GM21367 (cell line): Measurements from ENCODE around the gene TUBB1.

Experiments
- ATAC-seq: cut with Tn5 transposase; IDR thresholded peaks from one replicate; pipeline ENCODE4 v1.9.1; 2021; ENCODE audit not compliant: unreplicated experiment

Gene TUBB1

DNA sequence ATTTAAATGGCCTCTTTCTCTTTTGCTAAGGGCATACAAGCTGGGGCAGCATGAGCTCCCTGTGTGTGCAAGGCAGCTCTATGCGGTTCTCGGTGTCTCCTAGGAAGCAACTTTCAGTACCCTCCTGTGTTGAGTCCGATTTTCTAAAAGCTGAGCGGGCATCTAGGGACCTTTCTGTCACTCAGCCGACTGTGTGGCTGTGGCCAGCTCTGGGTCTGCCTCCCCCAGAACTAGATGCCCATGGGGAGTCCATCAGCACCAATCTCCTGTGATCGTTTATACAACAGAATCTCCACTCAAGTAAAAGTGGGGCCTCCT is 30.7 kb upstream of the TUBB1 start:
- ATAC-seq: no peak

DNA sequence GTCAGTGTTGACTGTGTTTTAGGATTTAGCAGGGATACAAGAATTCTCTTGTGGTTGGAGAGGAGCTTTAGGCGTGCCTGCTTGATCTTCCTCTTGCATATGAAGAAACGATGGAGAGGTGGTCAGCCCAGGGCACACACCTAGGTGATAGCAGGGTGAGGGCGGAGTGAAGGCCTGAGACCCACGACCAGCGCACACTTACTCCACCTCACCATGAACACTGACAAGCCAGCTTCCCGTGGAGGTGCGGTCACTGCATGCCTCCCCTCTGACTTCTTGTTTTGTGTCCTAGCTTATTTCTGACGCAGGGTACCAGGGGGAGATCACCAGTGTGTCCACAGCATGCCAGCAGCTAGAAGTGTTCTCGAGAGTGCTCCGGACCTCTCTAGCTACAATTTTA is 30.0 kb upstream of the TUBB1 start:
- no peak for ATAC-seq

DNA sequence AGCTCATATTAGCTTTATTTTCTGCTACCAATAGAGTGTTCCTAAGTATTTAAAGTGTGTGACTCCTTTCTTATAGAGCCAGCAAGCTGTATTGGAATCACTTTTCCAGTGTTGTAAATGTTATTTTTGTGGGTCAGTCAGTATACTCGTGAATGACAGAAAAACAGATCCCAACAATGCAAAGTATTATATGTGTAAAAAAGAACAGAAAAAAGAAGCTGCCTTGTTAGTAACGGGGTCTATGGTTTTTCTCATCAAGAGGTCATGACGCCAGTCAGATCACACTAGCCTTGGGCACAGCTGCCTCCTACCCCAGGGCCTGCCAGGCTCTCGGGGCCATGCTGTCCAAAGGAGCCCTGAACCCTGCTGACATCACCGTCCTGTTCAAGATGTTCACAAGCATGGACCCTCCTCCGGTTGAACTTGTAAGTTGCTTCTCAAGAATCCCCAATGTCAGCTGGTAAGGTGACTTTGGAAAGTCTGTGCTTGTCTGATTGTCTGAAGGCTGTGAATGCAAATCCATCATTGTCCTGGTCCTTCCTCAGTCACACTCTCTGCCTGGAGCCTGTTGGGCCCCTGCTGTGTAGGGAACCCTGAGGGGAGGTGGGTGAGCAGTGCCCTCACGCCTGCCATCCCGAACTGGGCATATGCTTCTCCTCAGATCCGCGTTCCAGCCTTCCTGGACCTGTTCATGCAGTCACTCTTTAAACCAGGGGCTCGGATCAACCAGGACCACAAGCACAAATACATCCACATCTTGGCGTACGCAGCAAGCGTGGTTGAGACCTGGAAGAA is 28.4 kb upstream of the TUBB1 start:
- ATAC-seq: no peak

DNA sequence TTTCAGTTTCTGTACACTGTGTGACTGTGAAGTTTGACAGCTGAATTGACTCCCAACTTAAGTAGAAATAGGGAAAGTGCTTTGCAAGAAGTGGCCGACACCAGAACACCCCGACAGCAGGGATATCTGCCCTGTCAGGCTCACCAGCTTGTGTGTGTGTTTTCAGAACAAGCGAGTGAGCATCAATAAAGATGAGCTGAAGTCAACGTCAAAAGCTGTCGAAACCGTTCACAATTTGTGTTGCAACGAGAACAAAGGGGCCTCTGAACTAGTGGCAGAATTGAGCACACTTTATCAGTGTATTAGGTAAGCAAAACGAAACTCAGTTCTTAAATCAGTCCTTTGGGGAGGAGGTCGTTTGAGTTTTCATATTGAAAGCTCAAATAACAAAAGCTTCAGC is 27.5 kb upstream of the TUBB1 start:
- no peak for ATAC-seq

DNA sequence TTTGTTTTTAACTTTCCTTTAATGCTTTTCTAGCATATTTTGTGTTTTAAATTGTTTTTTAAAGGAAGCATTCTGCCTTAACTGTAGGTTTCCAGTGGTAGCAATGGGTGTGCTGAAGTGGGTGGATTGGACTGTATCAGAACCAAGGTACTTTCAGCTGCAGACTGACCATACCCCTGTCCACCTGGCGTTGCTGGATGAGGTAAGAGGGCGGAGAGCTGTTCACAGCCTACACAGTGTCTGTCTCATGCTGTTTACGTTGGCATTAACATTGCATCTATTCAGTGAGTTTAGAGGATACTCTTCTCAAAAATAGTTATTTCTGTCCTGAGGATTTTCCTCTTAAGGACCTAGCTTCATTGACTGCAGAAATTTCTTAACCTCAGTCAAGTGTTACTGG is 26.3 kb upstream of the TUBB1 start:
- no peak for ATAC-seq

DNA sequence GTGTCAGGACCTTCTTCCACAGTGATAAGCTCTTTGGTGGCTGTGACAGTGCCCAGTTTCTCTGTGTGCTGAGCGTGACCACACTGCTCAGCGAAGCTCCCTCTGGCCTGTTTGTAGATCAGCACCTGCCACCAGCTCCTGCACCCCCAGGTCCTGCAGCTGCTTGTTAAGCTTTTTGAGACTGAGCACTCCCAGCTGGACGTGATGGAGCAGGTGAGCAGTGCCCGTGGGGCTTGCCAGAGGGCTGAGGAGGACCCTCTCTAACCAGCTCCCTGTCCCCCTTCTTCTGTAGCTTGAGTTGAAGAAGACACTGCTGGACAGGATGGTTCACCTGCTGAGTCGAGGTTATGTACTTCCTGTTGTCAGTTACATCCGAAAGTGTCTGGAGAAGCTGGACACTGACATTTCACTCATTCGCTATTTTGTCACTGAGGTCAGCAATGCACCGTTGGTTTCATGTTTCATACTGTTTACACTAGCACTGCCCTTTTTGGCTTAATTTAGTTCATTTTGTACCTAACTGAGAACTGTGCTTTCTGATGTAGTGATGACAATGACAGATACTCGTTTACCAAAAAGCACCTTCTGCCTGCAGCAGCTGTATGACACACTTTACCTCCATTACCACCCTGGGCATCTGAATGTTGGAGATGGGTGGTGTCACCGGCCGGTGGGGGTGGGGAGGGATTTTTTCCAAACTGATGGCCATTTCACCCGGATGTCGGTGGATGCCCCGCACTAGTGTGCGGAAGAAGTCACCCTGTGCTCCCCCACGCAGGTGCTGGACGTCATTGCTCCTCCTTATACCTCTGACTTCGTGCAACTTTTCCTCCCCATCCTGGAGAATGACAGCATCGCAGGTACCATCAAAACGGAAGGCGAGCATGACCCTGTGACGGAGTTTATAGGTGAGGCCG is 25.6 kb upstream of the TUBB1 start:
- ATAC-seq: no peak

DNA sequence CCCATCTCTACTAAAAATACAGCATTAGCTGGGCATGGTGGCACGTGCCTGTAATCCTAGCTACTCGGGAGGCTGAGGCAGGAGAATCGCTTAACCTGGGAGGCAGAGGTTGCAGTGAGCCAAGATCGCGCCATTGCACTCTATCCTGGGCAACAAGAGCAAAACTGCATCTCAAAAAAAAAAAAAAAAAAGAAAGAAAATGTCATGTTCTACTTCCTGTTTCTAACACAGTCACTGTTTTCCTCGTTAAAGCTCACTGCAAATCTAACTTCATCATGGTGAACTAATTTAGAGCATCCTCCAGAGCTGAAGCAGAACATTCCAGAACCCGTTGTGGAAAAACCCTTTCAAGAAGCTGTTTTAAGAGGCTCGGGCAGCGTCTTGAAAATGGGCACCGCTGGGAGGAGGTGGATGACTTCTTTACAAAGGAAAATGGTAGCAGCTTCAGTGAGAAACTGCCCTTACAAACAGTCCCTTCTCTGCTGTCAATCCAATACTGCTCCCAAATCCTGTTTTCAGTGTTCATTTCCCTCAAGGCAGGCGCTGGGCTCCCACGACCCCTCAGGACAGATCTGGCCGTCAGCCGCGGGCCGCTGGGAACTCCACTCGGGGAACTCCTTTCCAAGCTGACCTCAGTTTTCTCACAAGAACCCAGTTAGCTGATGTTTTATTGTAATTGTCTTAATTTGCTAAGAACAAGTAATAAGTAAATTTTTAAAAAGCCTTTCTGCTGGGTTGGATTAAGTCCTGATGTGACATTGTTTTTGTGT is 24.7 kb upstream of the TUBB1 start:
- ATAC-seq: no peak

DNA sequence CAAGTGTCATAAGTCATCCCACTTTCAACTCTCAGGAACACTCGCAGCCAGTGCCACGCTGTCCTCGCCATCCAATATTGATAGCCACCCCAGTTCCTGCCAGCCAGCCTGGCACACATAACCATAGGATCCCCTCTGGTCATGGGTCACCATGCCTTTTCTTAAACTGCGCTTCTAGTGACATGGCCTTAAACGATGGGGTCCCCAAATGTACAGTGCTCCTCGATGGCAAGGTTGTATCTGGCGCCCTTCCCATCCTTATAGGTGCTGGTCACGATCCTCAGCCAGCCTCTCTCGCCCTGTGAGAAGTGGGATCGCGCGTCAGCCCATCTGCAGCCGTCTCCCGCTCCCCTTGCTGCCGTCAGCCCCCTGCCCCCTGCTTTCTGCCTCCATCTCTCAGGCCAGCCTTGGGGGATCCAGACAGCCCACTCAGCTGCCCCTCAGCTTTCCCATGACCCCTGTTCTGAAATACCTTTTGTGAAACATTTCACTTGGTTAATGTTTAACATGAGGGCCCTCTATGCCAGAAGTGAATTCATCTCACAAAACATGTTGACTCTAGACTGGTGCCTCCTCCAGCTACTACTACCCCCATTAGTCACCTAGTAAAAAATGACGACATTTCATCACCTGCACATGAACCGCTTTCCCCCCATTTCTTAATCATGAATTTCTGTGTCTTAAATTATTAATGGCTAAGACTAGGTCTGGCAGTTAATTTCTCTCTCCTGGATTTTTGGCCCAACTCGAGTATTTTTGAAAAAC is 23.6 kb upstream of the TUBB1 start:
- no peak for ATAC-seq

DNA sequence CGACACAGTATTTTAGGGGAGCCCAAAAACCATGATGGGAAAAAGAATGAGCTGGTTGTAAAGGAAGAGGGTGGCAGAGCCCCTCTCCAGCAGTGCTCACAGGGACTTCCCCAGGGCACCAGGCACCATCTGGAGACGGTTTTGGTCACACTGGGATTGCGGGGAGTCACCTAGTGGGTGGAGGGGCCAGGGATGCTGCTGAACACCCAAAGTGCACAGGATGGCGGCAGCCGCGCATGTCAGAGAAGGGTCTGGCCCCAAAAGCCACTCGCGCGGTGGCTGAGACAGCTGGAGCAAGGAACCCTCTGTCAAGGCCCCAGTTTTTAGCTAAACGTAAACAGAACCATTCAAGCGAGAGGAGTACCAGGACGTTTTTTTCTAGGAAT is 23.0 kb upstream of the TUBB1 start:
- no peak for ATAC-seq

DNA sequence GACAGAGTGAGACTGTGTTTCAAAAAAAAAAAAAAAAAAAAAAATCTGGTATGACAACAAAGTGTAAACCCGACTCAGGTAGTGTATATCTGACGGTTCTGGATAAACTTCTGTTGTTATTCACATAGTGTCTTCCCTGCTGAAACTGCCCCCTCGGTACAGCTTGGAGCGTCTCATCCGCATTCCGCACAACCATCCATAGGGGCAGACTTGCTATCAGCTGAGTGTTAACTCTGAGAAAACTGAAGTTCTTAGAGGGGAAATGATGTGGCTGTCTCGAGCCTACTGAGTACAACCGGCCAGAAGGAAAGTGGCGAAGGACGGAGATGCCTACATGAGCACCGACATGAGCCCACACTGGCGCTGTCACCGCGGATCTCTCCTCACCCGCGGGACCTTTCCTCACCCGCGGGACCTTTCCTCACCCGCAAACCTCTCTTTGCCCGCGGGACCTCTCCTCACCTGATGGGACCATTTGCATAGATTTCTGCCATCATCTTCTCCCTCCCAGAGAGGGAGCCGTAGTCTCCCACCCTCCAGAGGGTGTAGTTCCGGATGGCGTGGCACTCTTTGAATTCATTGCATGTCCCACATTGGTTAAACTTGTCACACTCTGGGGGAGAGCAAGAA is 22.0 kb upstream of the TUBB1 start:
- ATAC-seq: no peak

DNA sequence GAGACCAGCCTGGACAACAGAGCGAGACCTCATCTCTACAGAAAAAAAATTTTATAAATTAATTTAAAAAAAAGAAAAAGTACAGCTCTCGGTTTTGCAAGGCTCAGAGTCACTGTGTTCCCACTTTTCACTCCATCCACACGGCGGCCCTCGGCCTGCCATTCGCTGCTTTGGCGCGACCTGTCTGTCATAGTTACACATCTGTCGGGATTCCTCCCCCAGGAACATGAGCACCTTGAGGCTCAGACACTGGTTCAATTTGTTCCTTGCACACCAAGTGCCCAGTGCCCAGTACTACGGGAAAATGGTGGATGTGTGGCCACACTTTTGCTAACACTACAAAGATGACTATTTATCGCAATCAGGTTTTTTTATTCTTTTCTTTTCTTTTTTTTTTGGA is 20.6 kb upstream of the TUBB1 start:
- ATAC-seq: no peak

DNA sequence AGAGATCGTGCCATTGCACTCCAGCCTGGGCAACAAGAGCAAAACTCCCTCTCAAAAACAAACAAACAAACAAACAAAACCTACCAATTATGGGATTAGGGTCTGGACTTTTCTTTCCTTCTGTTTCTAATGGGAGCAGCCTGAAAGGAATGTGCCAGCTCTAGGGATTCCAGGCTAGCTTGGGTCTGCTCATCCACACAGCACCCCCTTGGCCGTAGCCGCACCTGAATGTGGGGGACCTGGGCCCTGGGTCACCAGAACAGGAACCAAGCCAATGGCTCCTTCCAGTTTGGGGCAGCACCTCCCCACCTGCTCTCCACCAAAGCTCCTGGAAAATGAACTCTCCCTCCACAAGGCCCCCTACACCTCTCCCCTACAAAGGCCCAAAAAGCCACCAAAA is 18.9 kb upstream of the TUBB1 start:
- no peak for ATAC-seq

DNA sequence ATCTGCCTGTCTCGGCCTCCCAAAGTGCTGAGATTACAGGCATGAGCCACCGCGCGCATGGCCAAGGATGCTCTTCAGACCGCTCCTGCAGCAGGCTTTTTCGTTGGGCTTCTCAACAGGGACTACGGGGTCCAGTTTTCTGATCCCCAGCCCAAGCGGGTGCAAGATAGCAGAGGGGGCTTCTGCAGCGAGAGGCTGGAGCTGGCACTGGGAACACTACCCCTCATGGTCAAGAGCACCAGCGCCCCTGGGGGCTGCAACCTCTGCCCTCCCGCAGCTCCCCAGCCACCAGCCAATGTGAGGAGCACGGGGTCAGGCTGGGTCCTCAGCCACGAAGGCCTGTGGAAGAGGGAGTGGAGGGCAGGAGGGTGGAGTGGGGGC is 18.2 kb upstream of the TUBB1 start:
- no peak for ATAC-seq

DNA sequence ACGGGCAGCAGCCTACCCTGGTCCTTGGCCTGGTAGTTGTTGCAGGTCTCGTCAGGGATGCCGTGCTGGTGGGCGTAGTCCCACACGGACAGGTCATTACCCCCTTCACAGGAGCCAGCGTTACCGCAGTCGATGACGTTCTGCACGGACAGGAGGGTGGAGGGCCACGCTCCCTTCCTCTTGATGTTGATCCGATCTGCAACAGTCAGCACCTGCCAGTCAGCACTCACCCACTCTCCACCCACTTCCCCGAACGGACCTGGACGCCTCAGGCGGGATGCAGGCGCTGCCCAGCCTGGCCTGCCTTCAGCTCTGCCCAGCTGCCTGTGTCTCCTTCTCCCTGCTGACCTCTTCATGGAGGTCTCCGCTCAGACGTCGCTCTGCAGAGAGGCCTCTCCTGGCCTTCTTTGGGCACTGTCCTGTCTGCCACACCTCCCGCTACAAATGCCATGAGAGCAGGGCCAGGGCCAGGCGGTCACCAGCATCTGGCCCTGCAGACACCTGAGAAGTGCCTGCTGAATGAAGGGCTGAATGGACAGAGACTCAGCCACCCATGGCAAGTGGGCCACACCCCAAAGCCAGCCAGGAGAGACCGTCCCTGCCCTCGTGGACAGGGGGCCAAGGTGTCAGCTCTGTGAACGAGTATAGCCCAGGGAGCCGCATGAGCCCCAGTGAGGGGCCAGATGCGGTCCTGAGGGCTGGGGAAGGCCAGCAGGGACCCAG is 17.6 kb upstream of the TUBB1 start:
- no peak for ATAC-seq

DNA sequence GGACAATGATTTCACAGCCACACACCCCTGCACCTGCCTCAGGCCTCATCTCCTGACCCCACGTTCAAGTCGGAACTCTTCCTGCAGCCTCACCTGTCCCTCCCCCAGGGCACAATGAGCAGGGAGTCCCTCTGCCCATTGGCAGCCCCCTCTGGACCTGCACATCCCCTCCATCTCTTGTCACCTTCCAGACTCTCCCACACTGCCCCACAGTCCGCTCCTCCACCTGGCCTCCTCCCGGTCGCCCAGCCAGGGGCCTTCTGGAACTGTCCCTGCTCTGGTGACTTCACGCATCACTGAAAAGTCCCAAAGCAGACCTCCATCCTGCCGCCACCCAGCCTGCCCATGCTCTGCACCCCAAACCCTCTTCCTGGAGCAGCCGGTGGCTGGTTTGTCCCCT is 16.8 kb upstream of the TUBB1 start:
- ATAC-seq: no peak

DNA sequence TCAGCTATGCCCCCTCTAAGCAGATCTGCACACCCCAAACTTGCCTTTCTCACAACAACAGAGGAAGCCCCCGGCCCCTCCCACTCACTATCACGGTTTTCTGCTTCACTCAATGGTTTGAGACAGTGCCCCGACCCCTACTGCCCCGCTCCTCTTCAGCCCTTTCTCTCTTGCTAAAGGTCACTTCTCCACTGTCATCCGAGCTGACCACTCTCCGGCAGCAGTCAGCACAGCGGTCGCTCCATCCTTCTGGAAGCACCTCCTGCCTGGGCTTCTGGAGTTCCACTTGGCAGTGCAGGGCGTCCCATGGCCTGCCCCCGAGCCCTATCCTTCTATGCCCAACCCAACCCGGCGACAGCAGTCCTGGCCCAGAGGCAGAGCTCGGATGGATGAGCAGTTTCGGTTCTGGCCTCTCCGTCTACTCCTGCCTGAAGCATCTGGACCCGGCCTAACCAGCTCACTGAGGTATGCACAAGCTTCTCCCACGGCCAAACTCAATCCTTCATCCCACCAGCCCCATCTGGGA is 16.3 kb upstream of the TUBB1 start:
- ATAC-seq: no peak

DNA sequence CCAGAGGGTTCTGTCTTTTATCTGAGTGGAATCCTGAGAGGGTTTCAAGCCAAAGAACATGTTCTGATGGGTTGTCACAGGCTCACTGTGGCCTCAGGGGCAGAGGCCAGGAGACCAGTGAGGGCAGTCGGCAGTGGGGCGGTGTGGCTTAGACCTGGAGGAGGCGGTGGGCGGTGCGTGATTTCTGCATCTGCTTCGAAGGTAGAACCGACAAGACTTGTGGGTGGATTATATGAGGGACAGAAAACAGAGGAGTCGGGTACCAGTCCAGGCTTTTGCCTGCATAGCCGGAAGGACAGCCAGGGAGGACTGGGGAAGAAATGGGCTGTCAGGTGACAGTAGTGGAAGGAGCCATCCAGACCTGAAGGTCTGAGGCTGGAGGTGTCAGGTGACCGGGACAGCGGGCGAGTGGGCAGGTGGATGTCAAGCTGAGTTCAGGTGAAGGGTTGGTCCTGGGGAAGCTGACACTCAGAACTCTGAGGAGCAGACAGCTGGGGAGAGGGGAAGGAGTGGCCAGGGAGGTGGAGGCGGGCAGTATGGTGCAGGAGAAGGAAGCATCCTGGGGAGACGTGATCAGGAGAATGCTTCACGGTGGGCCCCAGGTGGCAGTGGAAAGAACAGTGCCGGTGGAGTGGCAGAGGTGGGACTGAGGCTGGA is 15.3 kb upstream of the TUBB1 start:
- no peak for ATAC-seq

DNA sequence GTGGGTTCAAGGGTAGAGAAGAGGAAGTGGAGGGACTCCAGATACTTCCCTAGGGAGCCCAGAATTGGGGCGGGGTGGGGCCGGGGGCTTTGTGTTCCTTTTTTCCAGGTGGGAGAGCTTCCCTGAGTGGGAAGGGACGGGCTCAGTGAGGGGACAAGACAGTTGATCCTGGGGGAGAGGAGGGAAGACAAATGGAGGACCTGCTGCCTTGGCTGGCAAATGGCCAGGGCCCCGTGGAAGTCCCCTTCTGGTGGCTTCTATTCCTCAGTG is 14.8 kb upstream of the TUBB1 start:
- ATAC-seq: no peak

DNA sequence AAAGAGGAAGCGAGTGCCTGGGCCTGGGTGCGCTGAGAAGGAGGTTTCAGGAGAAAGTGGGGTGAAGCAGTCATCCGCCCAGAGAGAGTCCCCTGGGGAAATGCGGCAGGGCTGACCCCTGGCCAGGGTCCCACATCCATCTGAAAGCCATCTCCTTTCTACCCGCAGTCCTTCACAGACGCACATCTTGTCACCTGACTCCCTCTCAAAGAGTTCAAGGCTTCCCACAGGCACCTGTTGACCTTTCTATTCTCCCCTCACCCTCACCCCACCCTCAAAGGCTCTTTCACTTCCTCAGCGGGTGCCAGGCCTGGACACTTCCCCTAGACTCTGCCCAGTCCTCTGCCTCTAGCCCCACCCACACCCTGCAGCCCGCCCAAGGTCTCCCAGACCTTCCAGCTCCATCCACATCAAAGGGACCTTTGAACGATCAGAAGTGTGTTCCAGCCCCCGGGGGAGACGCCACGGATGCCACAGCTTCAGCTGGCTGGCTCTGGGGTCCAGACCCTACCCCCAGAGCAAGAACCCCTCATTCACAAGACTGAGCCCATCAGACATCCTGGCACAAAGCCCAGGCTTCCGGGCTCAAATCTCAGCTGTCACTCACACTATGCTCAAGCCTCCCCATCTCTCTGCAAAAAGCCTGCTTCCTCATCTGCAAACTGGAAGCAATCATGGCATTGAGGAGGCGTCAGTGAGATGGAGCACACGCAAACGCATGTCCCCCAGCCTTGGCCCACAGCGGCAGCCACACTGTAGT is 14.3 kb upstream of the TUBB1 start:
- ATAC-seq: peak; percentile 43
